RWPE2 (cell line): Measurements from ENCODE around the gene SLC8A2.

ENCODE experiments used
- ATAC-seq: fragments of 200-7000 bp; cut with Tn5 transposase; 3 replicates; pipeline ENCODE4 v1.9.1; 2021; ENCODE audit warnings: low read depth
- DNase-seq: peaks from one replicate; pipeline ENCODE4 v3.0.0-alpha.2; 2020; ENCODE audit warnings: low spot score
- H3K27ac ChIP-seq: fragments of 450-650 bp; 2 replicates; pipeline ENCODE4 v1.5.1; 2017; ENCODE audit warnings: mild to moderate bottlenecking; ENCODE audit not compliant: poor library complexity, severe bottlenecking
- H3K27me3 ChIP-seq: fragments of 250-450 bp; sonication (Bioruptor Pico); 2 replicates; pipeline ENCODE4 v1.5.1; 2021; ENCODE audit warnings: mild to moderate bottlenecking, moderate library complexity; ENCODE audit not compliant: insufficient read depth, poor library complexity, severe bottlenecking
- H3K36me3 ChIP-seq: fragments of 250-450 bp; sonication (Bioruptor Pico); 2 replicates; pipeline ENCODE4 v1.5.1; 2020; ENCODE audit warnings: low read depth, mild to moderate bottlenecking, moderate library complexity
- H3K4me1 ChIP-seq: fragments of 250-450 bp; sonication (Bioruptor Pico); 2 replicates; pipeline ENCODE4 v1.5.1; 2021; ENCODE audit warnings: mild to moderate bottlenecking, moderate library complexity; ENCODE audit not compliant: insufficient read depth, poor library complexity, severe bottlenecking
- H3K4me3 ChIP-seq: fragments of 250-450 bp; sonication (Bioruptor Pico); 2 replicates; pipeline ENCODE4 v1.5.1; 2021; ENCODE audit warnings: mild to moderate bottlenecking, moderate library complexity; ENCODE audit not compliant: severe bottlenecking
- H3K9me3 ChIP-seq: fragments of 250-450 bp; sonication (Bioruptor Pico); 2 replicates; pipeline ENCODE4 v1.5.1; 2021; ENCODE audit warnings: mild to moderate bottlenecking, moderate library complexity; ENCODE audit not compliant: severe bottlenecking
- TF ChIP-seq, protein P1 (sequence below): fragments of 450-650 bp; IDR thresholded peaks from one replicate; pipeline ENCODE4 v1.5.1; 2017; ENCODE audit warnings: mild to moderate bottlenecking, moderate library complexity; ENCODE audit not compliant: poor library complexity, severe bottlenecking

The SLC8A2 gene

DNA sequence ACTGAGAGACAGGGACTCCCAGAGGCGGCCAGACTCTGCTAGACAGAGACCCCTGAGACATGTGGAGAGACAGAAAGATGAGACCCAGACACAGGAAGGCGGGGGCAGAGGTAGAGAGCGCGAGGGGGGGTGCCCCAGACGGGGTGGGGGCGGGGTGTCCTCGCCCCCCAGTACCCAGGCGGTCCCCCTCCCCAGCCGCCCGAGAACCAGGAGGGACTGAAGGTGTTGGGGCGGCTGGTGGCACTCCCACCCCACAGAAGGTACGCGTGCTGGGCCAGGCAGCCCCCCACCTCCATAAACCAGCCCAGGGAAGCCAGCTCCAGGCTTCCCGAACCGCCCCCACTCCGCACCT, 336 bp downstream of the SLC8A2 start:
- ATAC-seq, result no peak
- H3K27me3 ChIP-seq, result peaks cover 36% of the 10 kb centered on the region
- no peak overlapping the region for H3K4me3 ChIP-seq
- no peaks in the 10 kb centered on the region for H3K9me3 ChIP-seq
- no peaks in the 10 kb centered on the region for H3K4me1 ChIP-seq
- TF ChIP-seq, protein P1, sequence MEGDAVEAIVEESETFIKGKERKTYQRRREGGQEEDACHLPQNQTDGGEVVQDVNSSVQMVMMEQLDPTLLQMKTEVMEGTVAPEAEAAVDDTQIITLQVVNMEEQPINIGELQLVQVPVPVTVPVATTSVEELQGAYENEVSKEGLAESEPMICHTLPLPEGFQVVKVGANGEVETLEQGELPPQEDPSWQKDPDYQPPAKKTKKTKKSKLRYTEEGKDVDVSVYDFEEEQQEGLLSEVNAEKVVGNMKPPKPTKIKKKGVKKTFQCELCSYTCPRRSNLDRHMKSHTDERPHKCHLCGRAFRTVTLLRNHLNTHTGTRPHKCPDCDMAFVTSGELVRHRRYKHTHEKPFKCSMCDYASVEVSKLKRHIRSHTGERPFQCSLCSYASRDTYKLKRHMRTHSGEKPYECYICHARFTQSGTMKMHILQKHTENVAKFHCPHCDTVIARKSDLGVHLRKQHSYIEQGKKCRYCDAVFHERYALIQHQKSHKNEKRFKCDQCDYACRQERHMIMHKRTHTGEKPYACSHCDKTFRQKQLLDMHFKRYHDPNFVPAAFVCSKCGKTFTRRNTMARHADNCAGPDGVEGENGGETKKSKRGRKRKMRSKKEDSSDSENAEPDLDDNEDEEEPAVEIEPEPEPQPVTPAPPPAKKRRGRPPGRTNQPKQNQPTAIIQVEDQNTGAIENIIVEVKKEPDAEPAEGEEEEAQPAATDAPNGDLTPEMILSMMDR, result no peak
- H3K27ac ChIP-seq, result no peak overlapping the region
- no peaks in the 10 kb centered on the region for H3K36me3 ChIP-seq
- DNase-seq, result no peak

DNA sequence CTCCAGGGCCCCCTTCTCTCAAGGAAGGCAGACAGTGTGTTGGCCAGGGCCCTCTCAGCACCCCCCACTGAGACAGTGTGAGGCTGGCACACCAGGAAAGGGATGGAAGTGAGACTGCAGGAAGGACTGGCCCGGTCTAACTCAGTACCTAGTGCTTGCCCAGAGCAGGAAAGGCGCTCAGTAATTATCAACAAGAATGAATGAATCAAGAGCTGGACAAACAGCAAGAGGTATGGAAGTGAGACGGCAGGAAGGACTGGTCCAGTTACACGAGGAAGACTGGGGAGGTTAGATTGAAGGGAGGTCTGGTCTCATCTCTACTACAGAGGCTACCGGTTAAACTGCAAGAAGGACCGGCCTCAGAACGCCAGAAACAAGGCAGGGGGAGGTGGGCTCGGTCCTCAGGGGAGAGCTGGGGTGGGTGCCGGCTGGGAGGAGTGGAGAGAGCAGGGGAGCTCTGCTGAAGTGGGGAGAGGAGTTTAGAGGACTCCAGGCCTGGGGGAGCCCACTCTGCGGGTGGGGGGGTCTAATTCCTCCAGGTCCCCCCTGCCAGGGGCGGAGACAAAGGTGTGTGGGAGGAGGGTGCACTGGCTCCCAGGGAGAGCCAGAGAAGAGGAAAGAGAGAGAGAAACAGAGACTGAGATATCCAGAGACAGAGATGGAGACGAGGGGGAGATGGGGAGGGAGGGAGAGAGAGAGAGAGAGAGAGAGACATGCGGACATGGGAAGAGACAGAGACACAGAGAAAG, 1.1 kb downstream of the SLC8A2 start:
- Histone ChIP-seq H3K9me3 (no peaks in the 10 kb centered on the region), H3K27me3 (peaks cover 36% of the 10 kb centered on the region), H3K4me1 (no peaks in the 10 kb centered on the region), H3K4me3 (no peak overlapping the region), H3K36me3 (no peaks in the 10 kb centered on the region), H3K27ac (no peak overlapping the region)
- no peak for ATAC-seq
- no peak for DNase-seq
- TF ChIP-seq, protein P1, result no peak

DNA sequence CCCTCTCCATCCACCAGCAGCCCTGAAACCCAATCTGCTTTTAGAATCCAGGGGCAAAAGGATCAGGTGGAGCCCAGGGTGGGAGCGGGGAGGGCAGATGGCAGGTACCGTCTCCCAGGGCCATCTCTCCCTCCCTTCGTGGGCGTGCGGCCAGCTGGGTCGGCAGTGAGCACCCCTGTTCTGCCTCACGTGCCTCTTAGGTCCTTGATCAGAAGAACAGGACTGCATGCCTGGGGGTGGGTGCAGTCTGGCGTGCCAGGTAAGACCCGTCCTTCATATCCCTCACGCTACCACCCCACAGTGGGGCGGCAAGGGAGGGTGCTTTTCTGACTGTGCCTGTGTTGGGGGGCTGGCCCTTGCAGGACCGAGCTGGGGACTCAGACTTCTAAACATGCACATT, 2.0 kb downstream of the SLC8A2 start:
- Histone ChIP-seq H3K4me1 (no peaks in the 10 kb centered on the region), H3K4me3 (no peak overlapping the region), H3K36me3 (no peaks in the 10 kb centered on the region), H3K27me3 (peaks cover 36% of the 10 kb centered on the region), H3K27ac (no peak overlapping the region), H3K9me3 (no peaks in the 10 kb centered on the region)
- ATAC-seq (peak; percentile 12; the same call in 2 of the 3 replicates), DNase-seq (no peak)
- TF ChIP-seq, protein P1, result no peak

DNA sequence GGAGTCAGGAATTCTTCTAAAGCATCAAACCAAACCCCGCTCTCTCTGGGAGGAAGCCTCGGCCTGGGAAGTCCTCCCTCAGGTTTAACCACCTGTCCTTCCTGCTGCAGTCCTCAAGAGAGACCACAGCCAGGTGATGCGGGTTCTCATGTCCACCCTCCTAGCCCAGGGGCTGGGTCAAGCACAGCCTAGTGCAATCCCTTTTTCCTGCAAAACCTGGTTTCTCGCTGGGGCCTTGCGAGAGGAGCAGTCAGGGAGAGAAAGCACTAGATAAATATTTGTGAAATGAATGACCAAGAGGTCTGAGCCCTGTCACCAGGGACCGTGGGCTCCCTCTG, 2.4 kb downstream of the SLC8A2 start:
- TF ChIP-seq, protein P1, result no peak
- DNase-seq (no peak), ATAC-seq (no peak)
- H3K4me1 ChIP-seq, result no peaks in the 10 kb centered on the region
- H3K27me3 ChIP-seq, result peaks cover 36% of the 10 kb centered on the region
- H3K36me3 ChIP-seq, result no peaks in the 10 kb centered on the region
- no peak overlapping the region for H3K4me3 ChIP-seq
- H3K27ac ChIP-seq, result no peak overlapping the region
- no peaks in the 10 kb centered on the region for H3K9me3 ChIP-seq

DNA sequence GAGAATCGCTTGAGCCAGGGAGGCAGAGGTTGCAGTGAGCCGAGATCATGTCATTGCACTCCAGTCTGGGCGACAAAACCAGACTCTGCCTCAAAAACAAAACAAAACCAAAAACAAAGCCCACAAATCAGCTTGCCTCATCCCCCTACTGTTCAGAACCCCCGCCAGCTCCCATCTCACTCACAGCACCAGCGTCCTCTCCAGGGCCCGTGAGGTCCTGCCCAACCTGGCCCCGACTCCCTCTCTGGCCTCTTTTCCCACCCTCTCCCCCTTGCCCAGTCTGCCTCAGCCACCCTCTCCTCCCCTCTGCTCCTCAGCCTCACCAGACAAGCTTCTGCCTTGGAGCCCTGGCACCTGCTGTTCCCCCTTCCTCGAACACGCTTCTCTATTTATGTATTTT, 3.8 kb downstream of the SLC8A2 start:
- Histone ChIP-seq H3K4me1 (no peaks in the 10 kb centered on the region), H3K36me3 (no peaks in the 10 kb centered on the region), H3K27ac (no peak overlapping the region), H3K9me3 (no peaks in the 10 kb centered on the region), H3K27me3 (peaks cover 36% of the 10 kb centered on the region), H3K4me3 (no peak overlapping the region)
- ATAC-seq (no peak), DNase-seq (no peak)
- TF ChIP-seq, protein P1, result no peak
